ENCODE data around the gene KRI1.
"Not testable (repeated sequence)": the region's sequence is repeated elsewhere in the genome, so short reads cannot be mapped to it uniquely, and the experiment has no call there.

KRI1 gene

DNA sequence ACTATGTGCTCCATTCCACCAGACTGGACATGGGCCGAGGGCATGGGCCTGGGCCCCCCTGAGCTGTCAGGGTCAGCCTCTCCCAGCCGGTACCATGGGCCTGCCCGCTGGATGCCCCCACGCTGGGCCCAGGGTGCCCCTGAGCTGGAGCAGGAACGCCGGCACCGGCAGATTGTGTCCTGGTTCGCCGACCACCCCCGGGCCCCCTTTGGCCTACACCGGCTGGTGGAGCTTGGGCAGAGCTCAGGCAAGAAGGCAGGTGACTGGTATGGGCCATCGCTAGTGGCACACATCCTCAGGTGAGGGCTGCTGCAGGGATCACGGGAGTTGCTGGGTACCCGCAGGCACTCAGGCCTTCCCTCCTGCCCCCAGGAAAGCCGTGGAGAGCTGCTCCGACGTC, 19.0 kb downstream of the KRI1 start:
- no peak for DNase-seq

DNA sequence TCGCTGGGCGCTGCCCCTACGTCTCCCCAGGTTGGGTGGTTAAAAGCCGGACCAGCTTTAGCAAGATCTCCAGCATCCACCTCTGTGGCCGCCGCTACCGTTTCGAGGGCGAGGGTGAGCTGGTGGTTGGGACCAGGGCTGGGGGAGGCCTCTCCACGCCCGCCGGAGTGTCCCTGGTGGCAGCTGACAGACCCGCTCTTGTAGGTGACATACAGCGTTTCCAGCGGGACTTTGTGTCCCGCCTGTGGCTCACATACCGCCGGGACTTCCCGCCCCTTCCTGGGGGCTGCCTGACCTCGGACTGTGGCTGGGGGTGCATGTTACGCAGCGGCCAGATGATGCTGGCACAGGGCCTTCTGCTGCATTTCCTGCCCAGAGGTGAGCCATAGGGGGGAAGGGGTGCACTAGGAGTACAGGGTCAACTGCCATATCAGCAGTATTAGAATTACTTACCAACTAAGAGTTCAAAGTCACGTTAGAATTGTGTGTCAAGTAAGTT, 21.0 kb downstream of the KRI1 start:
- DNase-seq: no peak

GRCh38 chr19:10544242-10544752, 21.5 kb downstream of the KRI1 start:
- no peak for DNase-seq

GRCh38 chr19:10543420-10544241, 22.2 kb downstream of the KRI1 start, which contains the start of gene ATG4D:
Gene ATG4D (plus strand): TSS chr19:10543904. CDS start chr19:10544091, 187 bp downstream.
- peak; percentile 55 for DNase-seq

DNA sequence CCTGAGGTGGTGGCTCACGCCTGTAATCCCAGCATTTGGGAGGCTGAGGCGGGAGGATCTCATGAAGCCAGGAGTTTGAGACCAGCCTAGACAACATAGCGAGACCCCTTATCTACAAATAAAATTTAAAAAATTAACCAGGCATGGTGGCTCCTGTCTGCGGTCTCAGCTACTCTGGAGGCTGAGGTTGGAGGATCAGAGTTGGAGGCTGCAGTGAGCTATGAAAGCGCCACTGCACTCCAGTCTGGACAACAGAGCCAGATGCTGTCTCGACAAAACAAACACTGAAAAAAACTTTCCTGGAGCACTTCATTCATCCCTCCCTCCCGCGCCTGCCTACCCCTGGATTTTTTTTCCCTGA, 22.8 kb downstream of the KRI1 start:
- DNase-seq: no peak

DNA sequence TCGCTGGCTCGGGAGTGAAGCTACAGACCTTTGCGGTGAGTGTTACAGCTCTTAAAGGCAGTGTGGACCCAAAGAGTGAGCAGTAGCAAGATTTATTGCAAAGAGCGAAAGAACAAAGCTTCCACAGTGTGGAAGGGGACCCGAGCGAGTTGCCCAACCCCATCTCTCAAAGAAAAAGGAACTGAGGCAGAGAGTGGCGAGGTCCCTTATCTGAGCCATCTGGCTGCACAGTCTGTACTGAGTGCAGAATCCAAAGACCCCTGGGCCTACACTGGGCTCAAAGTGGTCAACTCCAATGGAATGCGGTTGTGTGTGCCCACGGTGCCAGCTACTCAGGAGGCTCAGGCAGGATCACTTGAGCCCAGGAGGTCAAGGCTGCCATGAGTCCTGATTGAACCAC, 26.8 kb downstream of the KRI1 start:
- DNase-seq: not testable (repeated sequence)

DNA sequence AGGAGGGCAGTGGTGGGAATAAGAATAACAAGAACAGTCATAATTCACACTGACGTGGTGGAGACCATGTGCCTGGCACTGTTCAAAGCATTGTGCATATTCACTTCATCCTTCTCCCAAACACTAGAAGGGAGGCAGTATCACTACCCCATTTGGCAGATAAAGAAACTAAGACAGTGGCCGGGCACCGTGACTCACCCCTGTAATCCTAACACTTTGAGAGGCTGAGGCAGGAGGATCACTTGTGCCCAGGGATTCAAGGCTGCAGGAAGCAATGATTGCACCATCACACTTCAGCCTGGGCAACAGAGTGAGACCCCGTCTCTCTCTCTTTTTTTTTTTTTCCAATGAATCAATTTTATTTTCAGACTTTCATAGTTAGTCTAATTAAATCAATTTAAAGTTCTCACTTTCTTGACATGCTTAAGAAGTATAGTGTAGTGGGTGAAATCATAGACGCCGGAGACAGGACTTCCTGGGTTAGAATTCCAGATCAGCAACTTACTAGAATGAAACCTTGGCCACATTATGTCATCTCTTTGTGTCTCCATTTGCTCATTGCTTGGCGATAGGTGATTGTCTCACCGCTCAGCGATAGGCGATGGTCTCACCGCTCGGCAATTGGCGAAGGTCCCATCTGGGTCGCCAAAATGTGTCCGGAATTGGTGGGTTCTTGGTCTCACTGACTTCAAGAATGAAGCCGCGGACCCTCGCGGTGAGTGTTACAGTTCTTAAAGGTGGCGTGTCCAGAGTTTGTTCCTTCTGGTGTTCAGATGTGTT, 27.4 kb downstream of the KRI1 start:
- DNase-seq: no peak

DNA sequence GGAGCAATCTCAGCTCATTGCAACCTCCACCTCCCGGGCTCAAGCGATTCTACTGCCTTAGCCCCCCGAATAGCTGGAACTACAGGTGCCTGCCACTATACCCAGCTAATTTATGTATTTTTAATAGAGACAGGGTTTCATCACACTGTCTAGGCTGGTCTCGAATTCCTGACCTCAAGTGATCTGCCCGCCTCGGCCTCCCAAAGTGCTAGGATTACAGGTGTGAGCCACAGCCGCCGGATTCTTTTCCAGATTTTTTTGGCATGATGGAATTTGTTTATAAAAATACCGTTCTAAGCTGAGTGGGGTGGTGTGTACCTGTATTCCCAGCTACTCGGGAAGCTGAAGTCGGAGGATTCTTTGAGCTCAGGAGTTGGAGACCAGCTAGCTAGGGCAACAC, 28.1 kb downstream of the KRI1 start:
- DNase-seq: no peak

- DNase-seq: no peak
Observed at GRCh38 chr19:10535613-10536012, 30.2 kb downstream of the KRI1 start.

DNA sequence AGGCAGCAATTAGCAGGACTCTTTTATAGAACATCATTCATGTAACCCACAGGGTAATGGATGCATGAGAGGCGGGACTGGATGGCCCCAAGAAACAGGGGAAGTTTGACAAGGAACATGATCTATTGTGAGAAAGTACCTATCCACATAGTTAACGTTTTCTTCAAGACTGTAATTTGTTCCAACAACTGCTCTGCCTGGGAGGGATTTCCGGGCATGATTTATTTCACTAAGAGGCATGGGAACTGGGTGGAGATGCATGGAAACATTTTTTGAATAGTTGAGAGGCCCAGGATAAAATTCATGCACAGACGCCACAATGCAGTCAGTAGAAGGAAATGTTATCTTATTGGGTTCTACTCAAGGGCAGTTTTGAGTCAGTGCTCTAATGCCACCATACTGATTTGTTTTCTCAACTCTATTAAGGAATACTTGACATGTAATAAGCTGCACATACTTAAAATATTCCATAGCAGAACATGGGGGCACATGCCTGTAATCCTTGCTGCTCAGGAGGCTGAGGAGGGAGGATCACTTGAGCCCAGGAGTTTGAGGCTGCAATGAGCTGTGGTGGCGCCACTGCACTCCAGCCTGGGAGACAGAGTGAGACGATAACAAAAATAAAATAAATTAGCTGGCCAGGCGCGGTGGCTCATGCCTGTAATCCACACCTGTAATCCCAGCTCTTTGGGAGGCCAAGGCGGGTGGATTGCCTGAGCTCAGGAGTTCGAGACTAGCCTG, 32.0 kb downstream of the KRI1 start:
- DNase-seq: no peak

DNA sequence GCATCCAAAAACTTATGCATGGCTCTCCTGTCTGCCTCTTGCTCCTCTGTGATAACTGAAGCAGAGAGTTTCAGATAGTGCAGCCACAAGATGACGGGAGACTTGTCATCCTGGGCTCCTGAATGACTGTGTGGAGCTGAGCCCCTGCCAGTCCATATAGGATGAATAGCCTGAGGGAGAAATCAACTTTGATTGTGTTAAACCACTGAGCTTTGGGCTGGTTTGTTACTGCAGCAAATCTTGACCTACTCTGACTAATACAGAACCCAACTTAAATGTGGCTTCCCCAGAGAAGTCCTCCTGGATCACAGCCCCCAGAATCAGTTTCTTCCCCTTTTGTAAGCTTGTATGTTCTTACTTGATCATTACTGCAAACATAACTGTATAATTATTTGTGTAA, 33.4 kb downstream of the KRI1 start:
- no peak for DNase-seq

- not testable (repeated sequence) for DNase-seq
Observed at GRCh38 chr19:10526887-10527286, 38.9 kb downstream of the KRI1 start.

DNA sequence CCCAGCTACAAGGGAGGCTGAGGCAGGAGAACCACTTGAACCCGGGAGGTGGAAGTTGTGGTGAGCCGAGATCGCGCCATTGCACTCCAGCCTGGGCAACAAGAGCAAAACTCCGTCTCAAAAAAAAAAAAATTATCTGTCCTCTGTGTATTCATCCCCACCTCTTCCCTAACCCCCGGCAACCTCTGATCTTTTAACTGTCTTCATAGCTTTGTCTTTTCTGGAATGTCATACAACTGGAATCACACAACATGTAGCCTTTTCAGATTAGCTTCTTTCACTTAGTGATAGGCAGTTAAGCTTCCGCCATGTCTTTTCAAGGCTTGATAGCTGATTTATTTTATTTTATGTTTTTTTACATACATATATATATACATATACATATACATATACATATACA, 40.2 kb downstream of the KRI1 start:
- no peak for DNase-seq

GRCh38 chr19:10523135-10523636, 42.6 kb downstream of the KRI1 start:
- DNase-seq: no peak

DNA sequence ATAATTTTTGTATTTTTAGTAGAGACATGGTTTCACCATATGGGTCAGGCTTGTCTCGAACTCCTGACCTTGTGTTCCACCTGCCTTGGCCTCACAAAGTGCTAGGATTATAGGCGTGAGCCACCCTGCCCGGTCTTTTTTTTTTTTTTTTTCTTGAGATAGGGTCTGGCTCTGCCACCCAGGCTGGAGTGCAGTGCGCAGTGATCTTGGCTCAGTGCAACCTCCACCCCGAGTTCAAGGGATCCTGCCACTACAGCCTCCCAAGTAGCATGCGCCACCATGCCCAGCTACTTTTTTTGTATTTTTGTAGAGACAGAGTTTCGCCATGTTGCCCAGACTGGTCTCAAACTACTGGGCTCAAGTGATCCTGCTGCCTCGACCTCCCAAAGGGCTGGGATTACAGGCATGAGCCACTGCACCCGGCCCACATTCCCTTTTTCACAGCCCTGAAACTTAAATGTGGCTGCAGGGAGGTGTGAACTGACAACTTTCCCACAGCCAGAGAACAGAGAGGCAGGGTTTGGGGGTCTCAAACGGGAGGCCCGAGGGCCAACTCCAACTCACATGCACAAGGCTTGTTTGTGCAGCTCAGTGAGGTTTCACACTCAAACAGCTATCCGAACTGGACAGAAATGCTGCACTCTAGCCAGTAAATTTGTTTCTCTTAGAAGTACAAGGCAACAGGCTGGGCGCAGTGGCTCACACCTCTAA, 44.2 kb downstream of the KRI1 start:
- no peak for DNase-seq

- no peak for DNase-seq
Observed at GRCh38 chr19:10520652-10521318, 45.0 kb downstream of the KRI1 start.

DNA sequence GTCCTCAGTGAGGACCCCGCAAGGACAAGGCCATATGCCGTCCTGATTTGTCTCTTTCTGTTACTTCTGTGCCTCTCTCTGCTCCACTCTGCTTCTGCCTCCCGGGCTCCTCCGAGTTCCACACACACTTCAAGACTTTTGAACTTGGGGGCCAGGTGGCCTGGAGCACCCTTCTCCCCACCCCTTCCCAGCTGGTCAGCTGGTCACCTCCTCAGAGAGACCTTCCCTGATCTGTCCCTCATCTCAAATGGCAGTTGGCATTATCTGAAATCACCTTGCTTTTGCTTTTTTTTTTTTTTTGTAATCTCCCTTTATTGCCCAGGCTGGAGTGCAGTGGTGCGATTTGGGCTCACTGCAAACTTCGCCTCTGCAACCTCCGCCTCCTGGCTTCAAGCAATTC, 46.4 kb downstream of the KRI1 start:
- DNase-seq: no peak

- peak; percentile 29 for DNase-seq
Observed at GRCh38 chr19:10518444-10519361, 47.1 kb downstream of the KRI1 start.

GRCh38 chr19:10517760-10518443, 47.9 kb downstream of the KRI1 start:
- DNase-seq: no peak

DNA sequence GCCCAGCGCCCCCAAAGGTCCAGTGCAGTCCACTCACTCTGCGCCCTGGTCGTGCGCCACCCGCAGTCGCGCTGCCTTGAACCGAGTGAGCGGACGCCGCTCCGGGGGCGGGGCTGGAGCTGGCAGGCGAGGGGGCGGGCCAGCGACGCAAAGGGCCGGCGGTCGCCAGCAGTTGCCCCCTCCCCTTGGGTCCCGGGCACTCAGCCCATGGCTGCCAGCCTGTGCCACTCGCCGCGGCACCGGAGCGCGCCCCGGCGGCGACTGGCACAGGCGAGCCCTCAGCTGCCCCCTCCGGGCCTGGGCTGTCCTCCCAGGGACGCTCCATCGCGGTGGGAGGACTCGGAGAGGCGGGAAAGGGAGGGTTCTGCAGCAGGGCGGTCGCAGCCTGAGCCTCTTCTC, 48.5 kb downstream of the KRI1 start, which contains the start of gene S1PR5:
S1PR5 (minus strand) TSS at position 87 of the 399 bp plus-strand sequence. CDS start 2,436 bp downstream, outside the sequence.
- DNase-seq: no peak

Measured in NK-92 treated with Interleukin-12 subunit alpha and Interleukin-12 subunit beta, amount 100 ng/mL, for 24 hours (cell line).